Suprapubic skin (tissue), 4 donors: ENCODE data around the gene SNAPC1. TPM values are rescaled to one million over a fixed set of nuclear protein-coding genes. Genes with fewer than 3 reads are reported as not detected.

Experiments used
- DNase-seq, 2 donors: peaks; one replicate each; pipeline ENCODE4 v3.0.0-alpha.2; 2019; ENCODE audit warnings: low spot score in 2 of 2
- H3K27ac ChIP-seq: fragments of 200-600 bp; sonication (generic); one replicate; pipeline ENCODE4 v1.5.1; 2019
- H3K27me3 ChIP-seq: fragments of 200-600 bp; sonication (generic); one replicate; pipeline ENCODE4 v1.5.1; 2019
- H3K36me3 ChIP-seq: fragments of 200-600 bp; sonication (generic); one replicate; pipeline ENCODE4 v1.5.1; 2019
- H3K4me1 ChIP-seq: fragments of 200-600 bp; sonication (generic); one replicate; pipeline ENCODE4 v1.5.1; 2019
- H3K4me3 ChIP-seq: fragments of 200-600 bp; sonication (generic); one replicate; pipeline ENCODE4 v1.5.1; 2019; ENCODE audit warnings: mild to moderate bottlenecking
- H3K9me3 ChIP-seq: fragments of 200-600 bp; sonication (generic); one replicate; pipeline ENCODE4 v1.5.1; 2019
- CTCF ChIP-seq, 2 donors: fragments of 200-600 bp in 1 of 2; fragments of 450-650 bp in 1 of 2; sonication (generic) in 1 of 2; IDR thresholded peaks; one replicate each; pipeline ENCODE4 v1.5.1; 2016 to 2019; ENCODE audit warnings: antibody characterized with exemption in 2 of 2, mild to moderate bottlenecking in 1 of 2, moderate library complexity in 1 of 2
- EP300 ChIP-seq: sonication (generic); formaldehyde crosslinking; IDR thresholded peaks from one replicate; pipeline ENCODE4 v1.6.1; 2017; ENCODE audit warnings: antibody characterized with exemption
- POLR2A ChIP-seq, 2 donors: fragments of 450-650 bp; IDR thresholded peaks; one replicate each; pipeline ENCODE4 v1.6.1; 2017; ENCODE audit warnings: antibody characterized with exemption in 2 of 2, mild to moderate bottlenecking in 2 of 2, moderate library complexity in 2 of 2
- POLR2AphosphoS5 ChIP-seq, 3 donors: sonication (generic); formaldehyde crosslinking; IDR thresholded peaks; one replicate each; pipeline ENCODE4 v1.6.1; 2017; ENCODE audit warnings: antibody characterized with exemption in 3 of 3
- WGBS: methylation state at CpG from one replicate; pipeline ENCODE4 v1.1.5; 2018; 5-methylcytosine and 5-hydroxymethylcytosine counted together
- total RNA-seq, 4 donors: library from RNA; depleted of rRNA; stranded (reverse); fragments of >200 nt; gene quantifications; one replicate each; pipeline ENCODE4 v1.1.0, GENCODE V29; 2016

SNAPC1 gene
- 1 to 10 TPM; 5.2 to 9.3 (median 6.5) TPM for total RNA-seq

- no peaks in the 10 kb centered on the region for H3K27me3 ChIP-seq
- under 1% methylated on average over 32 of the region's 49 CpGs for WGBS
- no peaks in the 10 kb centered on the region for H3K9me3 ChIP-seq
- peak within 1 kb of the TSS; percentile 79 for H3K27ac ChIP-seq
- TF ChIP-seq POLR2A (IDR thresholded peaks at IDR 0.05) (peak in 1 of 2 donors; percentile 81), POLR2AphosphoS5 (IDR thresholded peaks at IDR 0.05) (no peak)
- DNase-seq = peak; percentile 98
- no peaks in the 10 kb centered on the region for H3K36me3 ChIP-seq
- peaks cover 44% of the 10 kb centered on the region for H3K4me1 ChIP-seq
- peak within 1 kb of the TSS; percentile 91 for H3K4me3 ChIP-seq
Measured at GRCh38 chr14:61761959-61762786, at the start of gene SNAPC1. Gene SNAPC1 (plus strand): TSS chr14:61762420. CDS start chr14:61762461, 41 bp downstream.

- H3K9me3 ChIP-seq = no peaks in the 10 kb centered on the region
- H3K27me3 ChIP-seq = no peaks in the 10 kb centered on the region
- TF ChIP-seq POLR2A (IDR thresholded peaks at IDR 0.05) (no peak), CTCF (IDR thresholded peaks at IDR 0.05) (no peak)
- H3K27ac ChIP-seq = no peak overlapping the region
- 78% methylated on average over 4 of the region's 4 CpGs for WGBS
- DNase-seq = no peak
- no peaks in the 10 kb centered on the region for H3K36me3 ChIP-seq
- peaks cover 42% of the 10 kb centered on the region for H3K4me1 ChIP-seq
- H3K4me3 ChIP-seq = no peak overlapping the region
Measured at GRCh38 chr14:61713724-61714437, 48.3 kb upstream of the SNAPC1 start.

- TF ChIP-seq CTCF (IDR thresholded peaks at IDR 0.05) (no peak), EP300 (no peak), POLR2AphosphoS5 (IDR thresholded peaks at IDR 0.05) (no peak), POLR2A (IDR thresholded peaks at IDR 0.05) (no peak)
- H3K36me3 ChIP-seq = peaks cover 3% of the 10 kb centered on the region
- H3K4me1 ChIP-seq = peaks cover 44% of the 10 kb centered on the region
- no peaks in the 10 kb centered on the region for H3K9me3 ChIP-seq
- 88% methylated on average over 1 of the region's 1 CpG for WGBS
- H3K27me3 ChIP-seq = no peaks in the 10 kb centered on the region
- no peak overlapping the region for H3K27ac ChIP-seq
- no peak for DNase-seq
- no peak overlapping the region for H3K4me3 ChIP-seq
Measured at GRCh38 chr14:61716956-61717355, 45.3 kb upstream of the SNAPC1 start.

- 97% methylated on average over 2 of the region's 2 CpGs for WGBS
Measured at GRCh38 chr14:61718039-61718438, 44.2 kb upstream of the SNAPC1 start.

More at GRCh38 chr14:61718039-61718438, 44.2 kb upstream of the SNAPC1 start:
- Histone ChIP-seq H3K4me1 (peaks cover 34% of the 10 kb centered on the region), H3K27me3 (no peaks in the 10 kb centered on the region), H3K4me3 (no peak overlapping the region), H3K36me3 (peaks cover 9% of the 10 kb centered on the region), H3K27ac (no peak overlapping the region), H3K9me3 (no peaks in the 10 kb centered on the region)
- DNase-seq = no peak
- TF ChIP-seq CTCF (IDR thresholded peaks at IDR 0.05) = no peak
- TF ChIP-seq POLR2A (IDR thresholded peaks at IDR 0.05) = no peak
- no peak for TF ChIP-seq POLR2AphosphoS5 (IDR thresholded peaks at IDR 0.05)
- no peak for TF ChIP-seq EP300
